Mucosa of stomach (tissue), 1 donor: Measurements from ENCODE around the gene CRADD.
"Not testable (repeated sequence)": the region's sequence is repeated elsewhere in the genome, so short reads cannot be mapped to it uniquely, and the experiment has no call there.

Experiments used
- H3K27me3 ChIP-seq: one replicate; pipeline ENCODE4 v1.7.0; 2013; ENCODE audit warnings: mild to moderate bottlenecking, low read length; ENCODE audit not compliant: control insufficient read depth, insufficient read depth
- H3K36me3 ChIP-seq: one replicate; pipeline ENCODE4 v1.7.0; 2013; ENCODE audit warnings: low read length; ENCODE audit not compliant: control insufficient read depth, insufficient read depth
- H3K4me1 ChIP-seq: one replicate; pipeline ENCODE4 v1.7.0; 2013; ENCODE audit warnings: mild to moderate bottlenecking, low read length; ENCODE audit not compliant: control insufficient read depth, insufficient read depth
- H3K4me3 ChIP-seq: one replicate; pipeline ENCODE4 v1.7.0; 2013; ENCODE audit warnings: low read length
- H3K9ac ChIP-seq: one replicate; pipeline ENCODE4 v1.7.0; 2013; ENCODE audit warnings: mild to moderate bottlenecking, low read length, moderate library complexity
- H3K9me3 ChIP-seq: one replicate; pipeline ENCODE4 v1.7.0; 2013; ENCODE audit warnings: mild to moderate bottlenecking, low read length, moderate library complexity; ENCODE audit not compliant: control insufficient read depth
- donor health status: Pancreatic carcinoma.

The CRADD gene

GRCh38 chr12:93699271-93700145 lies 22.3 kb downstream of the CRADD start:
- Histone ChIP-seq H3K9ac (no peak overlapping the region), H3K9me3 (no peaks in the 10 kb centered on the region), H3K4me1 (peaks cover 5% of the 10 kb centered on the region), H3K27me3 (no peaks in the 10 kb centered on the region), H3K4me3 (no peak overlapping the region), H3K36me3 (no peaks in the 10 kb centered on the region)

GRCh38 chr12:93702707-93703315 lies 25.6 kb downstream of the CRADD start:
- Histone ChIP-seq H3K9ac (no peak overlapping the region), H3K4me3 (no peak overlapping the region), H3K9me3 (no peaks in the 10 kb centered on the region), H3K4me1 (peaks cover 5% of the 10 kb centered on the region), H3K36me3 (no peaks in the 10 kb centered on the region), H3K27me3 (no peaks in the 10 kb centered on the region)

DNA sequence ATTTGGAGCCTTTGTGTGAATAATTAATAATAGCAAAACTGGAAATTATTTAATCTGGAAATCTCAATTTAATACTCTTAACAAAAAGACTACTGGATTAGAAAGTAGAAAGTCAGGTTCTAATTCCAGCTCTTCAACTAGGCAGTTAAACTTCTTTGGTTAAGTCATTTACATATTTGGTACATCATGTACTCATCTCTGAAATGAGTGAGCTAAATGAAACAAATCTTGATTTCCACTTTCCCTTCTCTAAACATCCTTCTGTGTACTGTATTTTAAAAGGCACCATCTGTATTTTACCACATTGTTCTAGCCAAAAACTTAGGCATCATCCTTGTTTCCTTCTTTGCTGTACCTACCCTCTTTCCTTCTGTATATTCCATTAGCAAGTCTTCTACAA lies 26.9 kb downstream of the CRADD start:
- H3K27me3 ChIP-seq = no peaks in the 10 kb centered on the region
- no peak overlapping the region for H3K9ac ChIP-seq
- no peaks in the 10 kb centered on the region for H3K9me3 ChIP-seq
- no peak overlapping the region for H3K4me3 ChIP-seq
- H3K36me3 ChIP-seq = no peaks in the 10 kb centered on the region
- peaks cover 5% of the 10 kb centered on the region for H3K4me1 ChIP-seq

DNA sequence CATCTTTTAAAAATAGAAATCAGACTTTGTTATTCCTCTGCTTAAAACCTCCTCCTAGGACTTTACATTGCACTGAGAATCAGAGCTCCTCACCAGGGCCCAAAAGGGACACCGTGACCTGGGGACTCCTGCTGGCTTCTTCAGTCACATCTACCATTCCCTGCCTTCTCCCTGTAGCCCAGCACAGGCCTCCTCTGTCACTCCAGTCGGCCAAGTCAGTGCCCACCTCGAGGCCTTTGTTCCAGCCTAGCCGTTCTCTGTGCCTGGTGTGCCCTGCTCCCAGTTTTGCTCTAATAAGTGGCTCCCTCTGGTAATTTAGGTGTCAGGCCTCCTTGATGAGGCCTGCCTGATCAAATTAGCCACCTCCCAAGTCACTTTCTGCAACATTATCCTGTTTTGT lies 27.4 kb downstream of the CRADD start:
- Histone ChIP-seq H3K36me3 (no peaks in the 10 kb centered on the region), H3K4me3 (no peak overlapping the region), H3K9ac (no peak overlapping the region), H3K27me3 (no peaks in the 10 kb centered on the region), H3K4me1 (peaks cover 5% of the 10 kb centered on the region), H3K9me3 (no peaks in the 10 kb centered on the region)

DNA sequence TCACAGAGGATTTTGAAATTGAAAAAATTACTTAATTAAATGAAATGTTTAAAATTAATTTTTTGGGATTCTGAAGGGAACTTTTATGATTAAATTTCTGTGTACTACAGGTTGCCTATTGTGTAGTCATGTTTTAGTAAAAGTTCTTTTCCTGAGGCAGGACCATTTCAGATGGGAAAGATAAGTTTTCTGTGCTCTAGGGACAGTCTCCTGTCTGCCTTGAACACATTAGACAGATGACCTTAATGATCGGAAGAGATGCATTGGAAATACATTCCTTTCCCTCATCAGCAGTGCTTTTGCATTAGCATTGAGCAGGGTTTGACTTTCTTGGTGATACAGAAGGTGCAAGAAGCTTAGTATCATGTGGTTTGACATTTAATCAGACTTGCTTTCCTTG lies 28.1 kb downstream of the CRADD start:
- H3K27me3 ChIP-seq = no peaks in the 10 kb centered on the region
- peaks cover 5% of the 10 kb centered on the region for H3K4me1 ChIP-seq
- no peaks in the 10 kb centered on the region for H3K9me3 ChIP-seq
- no peak overlapping the region for H3K9ac ChIP-seq
- no peaks in the 10 kb centered on the region for H3K36me3 ChIP-seq
- H3K4me3 ChIP-seq = no peak overlapping the region

- H3K4me1 ChIP-seq = peaks cover 5% of the 10 kb centered on the region
- H3K9ac ChIP-seq = no peak overlapping the region
- H3K36me3 ChIP-seq = no peaks in the 10 kb centered on the region
- no peaks in the 10 kb centered on the region for H3K27me3 ChIP-seq
- H3K4me3 ChIP-seq = no peak overlapping the region
- H3K9me3 ChIP-seq = no peaks in the 10 kb centered on the region
Measured at GRCh38 chr12:93706387-93706786, 29.2 kb downstream of the CRADD start.

DNA sequence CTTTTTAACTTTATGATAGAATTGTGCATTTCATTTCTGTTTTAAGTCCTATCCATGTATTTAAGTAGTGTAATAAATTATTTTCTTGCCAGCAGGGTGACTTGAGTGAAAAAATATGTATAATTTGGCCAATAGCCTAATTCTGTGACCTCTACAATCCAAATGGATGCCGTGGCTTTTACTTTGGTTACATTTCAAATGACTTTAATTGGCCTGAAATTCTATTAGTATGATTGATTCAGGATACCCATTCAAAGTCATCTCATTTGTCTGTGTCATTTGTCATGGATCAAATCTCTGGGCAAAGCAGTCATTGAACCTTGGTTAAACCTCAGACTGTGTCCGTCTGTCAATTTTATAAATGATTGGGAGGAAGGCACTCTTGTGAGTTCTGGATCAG lies 29.6 kb downstream of the CRADD start:
- no peak overlapping the region for H3K4me3 ChIP-seq
- no peaks in the 10 kb centered on the region for H3K9me3 ChIP-seq
- peaks cover 5% of the 10 kb centered on the region for H3K4me1 ChIP-seq
- H3K9ac ChIP-seq = no peak overlapping the region
- no peaks in the 10 kb centered on the region for H3K36me3 ChIP-seq
- H3K27me3 ChIP-seq = no peaks in the 10 kb centered on the region

GRCh38 chr12:93707836-93708235 lies 30.7 kb downstream of the CRADD start:
- H3K36me3 ChIP-seq = no peaks in the 10 kb centered on the region
- no peak overlapping the region for H3K9ac ChIP-seq
- H3K9me3 ChIP-seq = no peaks in the 10 kb centered on the region
- peaks cover 1% of the 10 kb centered on the region for H3K4me1 ChIP-seq
- H3K4me3 ChIP-seq = no peak overlapping the region
- H3K27me3 ChIP-seq = no peaks in the 10 kb centered on the region

GRCh38 chr12:93708952-93709351 lies 31.8 kb downstream of the CRADD start:
- H3K27me3 ChIP-seq = no peaks in the 10 kb centered on the region
- H3K4me1 ChIP-seq = no peaks in the 10 kb centered on the region
- H3K36me3 ChIP-seq = no peaks in the 10 kb centered on the region
- no peak overlapping the region for H3K4me3 ChIP-seq
- H3K9ac ChIP-seq = no peak overlapping the region
- H3K9me3 ChIP-seq = no peaks in the 10 kb centered on the region

- Histone ChIP-seq H3K9ac (no peak overlapping the region), H3K27me3 (no peaks in the 10 kb centered on the region), H3K4me1 (no peaks in the 10 kb centered on the region), H3K36me3 (no peaks in the 10 kb centered on the region), H3K4me3 (no peak overlapping the region), H3K9me3 (no peaks in the 10 kb centered on the region)
Measured at GRCh38 chr12:93709386-93709785, 32.2 kb downstream of the CRADD start.

DNA sequence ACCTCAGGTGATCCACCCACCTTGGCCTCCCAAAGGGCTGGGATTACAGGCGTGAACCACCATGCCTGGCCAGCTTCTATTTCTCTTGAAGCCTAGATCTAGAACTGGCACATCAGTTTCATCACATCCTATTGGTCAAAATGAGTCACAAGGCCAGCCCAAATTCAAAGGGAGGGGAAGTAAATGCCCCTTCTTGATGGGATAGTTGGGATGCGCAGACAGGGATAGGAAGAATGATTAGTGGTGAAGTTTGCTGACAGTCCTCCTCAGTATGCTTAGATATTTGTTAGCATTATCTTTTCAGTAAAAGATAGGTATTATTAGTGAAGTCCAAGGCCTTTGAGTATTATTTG lies 33.4 kb downstream of the CRADD start:
- H3K9ac ChIP-seq = no peak overlapping the region

DNA sequence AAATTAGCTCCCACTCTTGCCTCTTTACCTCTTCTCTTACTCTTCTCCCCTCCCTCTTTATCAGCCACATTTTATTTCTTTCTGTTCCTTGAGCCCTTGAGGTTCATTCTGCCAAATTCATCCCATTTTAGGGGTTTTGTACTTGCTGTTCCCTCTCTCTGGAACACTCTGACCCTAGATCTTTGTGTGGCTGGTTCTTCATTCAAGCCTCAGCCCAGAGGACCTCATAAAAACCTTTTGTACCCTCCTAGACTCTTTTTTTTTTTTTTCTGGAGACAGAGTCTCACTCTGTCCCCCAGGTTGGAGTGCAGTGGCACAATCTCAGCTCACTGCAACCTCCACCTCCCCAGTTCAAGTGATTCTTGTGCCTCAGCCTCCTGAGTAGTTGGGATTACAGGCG lies 34.3 kb downstream of the CRADD start:
- not testable (repeated sequence) for H3K9me3 ChIP-seq, H3K9ac ChIP-seq, H3K4me1 ChIP-seq, H3K27me3 ChIP-seq, H3K4me3 ChIP-seq, H3K36me3 ChIP-seq

More for the DNA sequence above, 33.4 kb downstream of the CRADD start:
- no peaks in the 10 kb centered on the region for H3K4me1 ChIP-seq
- H3K9me3 ChIP-seq = no peaks in the 10 kb centered on the region
- H3K27me3 ChIP-seq = no peaks in the 10 kb centered on the region
- H3K36me3 ChIP-seq = no peaks in the 10 kb centered on the region
- H3K4me3 ChIP-seq = no peak overlapping the region
